Measurements from ENCODE around the gene DYSF. TPM values are rescaled to one million over a fixed set of nuclear protein-coding genes. Genes with fewer than 3 reads are reported as not detected.

The DYSF gene
- total RNA-seq, 4 donors from 2014 or later, result 3.7 to 18.7 (median 10.6) TPM

- DNase-seq, result no peak
- 84% methylated on average over 11 of the region's 11 CpGs; no CpG with 5 or more reads in 1 of the 2 donors for WGBS, 2 donors (ENCODE audit: low coverage in 1 of 2)
- H3K4me3 ChIP-seq, result no peak overlapping the region
- TF ChIP-seq CTCF (IDR thresholded peaks at IDR 0.05) (no peak), POLR2AphosphoS5 (IDR thresholded peaks at IDR 0.05) (no peak)
- intact Hi-C loops (cut with DNase I; ENCODE audit: low total_unique reads), result no loop called here
- H3K27me3 ChIP-seq, result no peaks in the 10 kb centered on the region
- no peaks in the 10 kb centered on the region for H3K9me3 ChIP-seq
- no peak overlapping the region for H3K27ac ChIP-seq
- in situ Hi-C loops (cut with MboI; ENCODE audit: low pct_ligation_motif_present in 1 of 4, low pct_unique_long_range_greater_than_20kb in 1 of 4, low sequenced_read_pairs in 3 of 4), result loop anchor here in 1 of 4 donors (25.0 kb wide), 3 partner anchors 573 to 1173 kb away; partner anchors contain the start of gene CYP26B1
- H3K4me1 ChIP-seq, result no peaks in the 10 kb centered on the region
- H3K36me3 ChIP-seq, result no peaks in the 10 kb centered on the region
Observed at GRCh38 chr2:71563872-71564271, 110.5 kb downstream of the DYSF start.

- no peak for TF ChIP-seq EP300 (IDR thresholded peaks at IDR 0.05; ENCODE audit: low read depth)
- Histone ChIP-seq H3K27ac (no peak overlapping the region), H3K27me3 (no peaks in the 10 kb centered on the region), H3K9me3 (no peaks in the 10 kb centered on the region), H3K4me3 (no peak overlapping the region), H3K4me1 (no peaks in the 10 kb centered on the region), H3K36me3 (no peaks in the 10 kb centered on the region)
- intact Hi-C loops (cut with DNase I; ENCODE audit: low total_unique reads), result no loop called here
- 92 to 100% methylated on average over 2 to 5 of the region's 5 CpGs for WGBS, 2 donors (ENCODE audit: low coverage in 1 of 2)
- in situ Hi-C loops (cut with MboI; ENCODE audit: low pct_ligation_motif_present in 1 of 4, low pct_unique_long_range_greater_than_20kb in 1 of 4, low sequenced_read_pairs in 3 of 4), result loop anchor here in 1 of 4 donors (25.0 kb wide), 3 partner anchors 573 to 1173 kb away; partner anchors contain the start of gene CYP26B1
- no peak for DNase-seq
Observed at GRCh38 chr2:71564361-71564760, 111.0 kb downstream of the DYSF start.

GRCh38 chr2:71564790-71565189 lies 111.4 kb downstream of the DYSF start:
- no peaks in the 10 kb centered on the region for H3K27me3 ChIP-seq
- intact Hi-C loops (cut with DNase I; ENCODE audit: low total_unique reads) (no loop called here), in situ Hi-C loops (cut with MboI; ENCODE audit: low pct_ligation_motif_present in 1 of 4, low pct_unique_long_range_greater_than_20kb in 1 of 4, low sequenced_read_pairs in 3 of 4) (loop anchor here in 1 of 4 donors (25.0 kb wide), 3 partner anchors 573 to 1173 kb away; partner anchors contain the start of gene CYP26B1)
- no peak overlapping the region for H3K27ac ChIP-seq
- H3K9me3 ChIP-seq, result no peaks in the 10 kb centered on the region
- TF ChIP-seq POLR2AphosphoS5 (IDR thresholded peaks at IDR 0.05) (no peak), POLR2A (IDR thresholded peaks at IDR 0.05) (no peak), EP300 (IDR thresholded peaks at IDR 0.05; ENCODE audit: low read depth) (no peak), CTCF (IDR thresholded peaks at IDR 0.05) (no peak)
- H3K4me3 ChIP-seq, result no peak overlapping the region
- DNase-seq, result no peak
- WGBS, 2 donors (ENCODE audit: low coverage in 1 of 2), result 17 to 88% methylated on average over 1 to 7 of the region's 7 CpGs
- H3K36me3 ChIP-seq, result no peaks in the 10 kb centered on the region
- H3K4me1 ChIP-seq, result no peaks in the 10 kb centered on the region

GRCh38 chr2:71566372-71566771 lies 113.0 kb downstream of the DYSF start:
- in situ Hi-C loops (cut with MboI; ENCODE audit: low pct_ligation_motif_present in 1 of 4, low pct_unique_long_range_greater_than_20kb in 1 of 4, low sequenced_read_pairs in 3 of 4), result loop anchor here in 1 of 4 donors (25.0 kb wide), 3 partner anchors 571 to 1171 kb away; partner anchors contain the start of gene CYP26B1
- Histone ChIP-seq H3K27ac (no peak overlapping the region), H3K4me3 (no peak overlapping the region), H3K4me1 (no peaks in the 10 kb centered on the region), H3K9me3 (no peaks in the 10 kb centered on the region), H3K36me3 (no peaks in the 10 kb centered on the region), H3K27me3 (no peaks in the 10 kb centered on the region)
- TF ChIP-seq POLR2AphosphoS5 (IDR thresholded peaks at IDR 0.05) (no peak), EP300 (IDR thresholded peaks at IDR 0.05; ENCODE audit: low read depth) (no peak), POLR2A (IDR thresholded peaks at IDR 0.05) (no peak), CTCF (IDR thresholded peaks at IDR 0.05) (no peak)
- 70 to 79% methylated on average over 2 to 9 of the region's 9 CpGs for WGBS, 2 donors (ENCODE audit: low coverage in 1 of 2)
- DNase-seq, result no peak
- intact Hi-C loops (cut with DNase I; ENCODE audit: low total_unique reads), result no loop called here

- in situ Hi-C loops (cut with MboI; ENCODE audit: low pct_ligation_motif_present in 1 of 4, low pct_unique_long_range_greater_than_20kb in 1 of 4, low sequenced_read_pairs in 3 of 4), result loop anchor here in 1 of 4 donors (25.0 kb wide), 3 partner anchors 570 to 1170 kb away; partner anchors contain the start of gene CYP26B1
- DNase-seq, result no peak
Observed at GRCh38 chr2:71567625-71568024, 114.3 kb downstream of the DYSF start.

More at GRCh38 chr2:71567625-71568024, 114.3 kb downstream of the DYSF start:
- WGBS, 2 donors (ENCODE audit: low coverage in 1 of 2), result 77% methylated on average over 9 of the region's 9 CpGs; no CpG with 5 or more reads in 1 of the 2 donors
- Histone ChIP-seq H3K4me3 (no peak overlapping the region), H3K27me3 (no peaks in the 10 kb centered on the region), H3K4me1 (no peaks in the 10 kb centered on the region), H3K27ac (no peak overlapping the region), H3K36me3 (no peaks in the 10 kb centered on the region), H3K9me3 (no peaks in the 10 kb centered on the region)
- intact Hi-C loops (cut with DNase I; ENCODE audit: low total_unique reads), result no loop called here
- TF ChIP-seq POLR2A (IDR thresholded peaks at IDR 0.05) (no peak), CTCF (IDR thresholded peaks at IDR 0.05) (no peak), EP300 (IDR thresholded peaks at IDR 0.05; ENCODE audit: low read depth) (no peak), POLR2AphosphoS5 (IDR thresholded peaks at IDR 0.05) (no peak)

Data from transverse colon (tissue), 4 donors.